ENCODE results near the gene CTCFL.

DNA sequence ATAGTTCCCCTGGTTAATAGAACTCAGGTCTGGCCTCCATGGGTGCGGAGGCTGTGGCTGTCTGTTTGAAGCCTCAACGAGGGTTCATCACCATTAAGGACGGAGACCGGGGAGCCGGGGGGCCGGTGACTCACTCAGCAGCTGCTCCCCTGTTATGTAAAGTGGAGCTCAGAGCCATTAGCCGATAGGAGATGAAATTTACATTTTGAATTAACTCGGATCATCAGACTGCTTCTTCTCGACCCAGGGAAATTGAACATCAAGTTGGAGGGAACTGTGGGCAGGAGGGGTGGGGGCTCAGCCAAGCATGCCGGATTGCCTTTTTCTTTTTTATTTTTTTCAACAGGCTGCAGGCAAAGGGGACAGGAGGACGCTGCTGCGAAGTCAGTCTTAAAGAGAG is 48.3 kb upstream of the CTCFL start:
- TF ChIP-seq, protein P1, sequence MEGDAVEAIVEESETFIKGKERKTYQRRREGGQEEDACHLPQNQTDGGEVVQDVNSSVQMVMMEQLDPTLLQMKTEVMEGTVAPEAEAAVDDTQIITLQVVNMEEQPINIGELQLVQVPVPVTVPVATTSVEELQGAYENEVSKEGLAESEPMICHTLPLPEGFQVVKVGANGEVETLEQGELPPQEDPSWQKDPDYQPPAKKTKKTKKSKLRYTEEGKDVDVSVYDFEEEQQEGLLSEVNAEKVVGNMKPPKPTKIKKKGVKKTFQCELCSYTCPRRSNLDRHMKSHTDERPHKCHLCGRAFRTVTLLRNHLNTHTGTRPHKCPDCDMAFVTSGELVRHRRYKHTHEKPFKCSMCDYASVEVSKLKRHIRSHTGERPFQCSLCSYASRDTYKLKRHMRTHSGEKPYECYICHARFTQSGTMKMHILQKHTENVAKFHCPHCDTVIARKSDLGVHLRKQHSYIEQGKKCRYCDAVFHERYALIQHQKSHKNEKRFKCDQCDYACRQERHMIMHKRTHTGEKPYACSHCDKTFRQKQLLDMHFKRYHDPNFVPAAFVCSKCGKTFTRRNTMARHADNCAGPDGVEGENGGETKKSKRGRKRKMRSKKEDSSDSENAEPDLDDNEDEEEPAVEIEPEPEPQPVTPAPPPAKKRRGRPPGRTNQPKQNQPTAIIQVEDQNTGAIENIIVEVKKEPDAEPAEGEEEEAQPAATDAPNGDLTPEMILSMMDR (IDR thresholded peaks at IDR 0.05), result no peak
- TF ChIP-seq POLR2A (IDR thresholded peaks at IDR 0.05), result no peak
